Measurements from ENCODE around the gene ATP6V0A4. TPM values are rescaled to one million over a fixed set of nuclear protein-coding genes. Genes with fewer than 3 reads are reported as not detected.
A peak's percentile ranks its signal among the peaks of the same experiment; 100 is the strongest.

Gene ATP6V0A4
- total and polyA plus RNA-seq, 2 of the 13 experiments (the other 11 are each of a cell fraction or from before 2014, with no cell fraction given): 0.24 to 0.25 TPM

GRCh38 chr7:138752518-138753149 lies 45.4 kb downstream of the ATP6V0A4 start (continued):
- TF ChIP-seq, protein P1, sequence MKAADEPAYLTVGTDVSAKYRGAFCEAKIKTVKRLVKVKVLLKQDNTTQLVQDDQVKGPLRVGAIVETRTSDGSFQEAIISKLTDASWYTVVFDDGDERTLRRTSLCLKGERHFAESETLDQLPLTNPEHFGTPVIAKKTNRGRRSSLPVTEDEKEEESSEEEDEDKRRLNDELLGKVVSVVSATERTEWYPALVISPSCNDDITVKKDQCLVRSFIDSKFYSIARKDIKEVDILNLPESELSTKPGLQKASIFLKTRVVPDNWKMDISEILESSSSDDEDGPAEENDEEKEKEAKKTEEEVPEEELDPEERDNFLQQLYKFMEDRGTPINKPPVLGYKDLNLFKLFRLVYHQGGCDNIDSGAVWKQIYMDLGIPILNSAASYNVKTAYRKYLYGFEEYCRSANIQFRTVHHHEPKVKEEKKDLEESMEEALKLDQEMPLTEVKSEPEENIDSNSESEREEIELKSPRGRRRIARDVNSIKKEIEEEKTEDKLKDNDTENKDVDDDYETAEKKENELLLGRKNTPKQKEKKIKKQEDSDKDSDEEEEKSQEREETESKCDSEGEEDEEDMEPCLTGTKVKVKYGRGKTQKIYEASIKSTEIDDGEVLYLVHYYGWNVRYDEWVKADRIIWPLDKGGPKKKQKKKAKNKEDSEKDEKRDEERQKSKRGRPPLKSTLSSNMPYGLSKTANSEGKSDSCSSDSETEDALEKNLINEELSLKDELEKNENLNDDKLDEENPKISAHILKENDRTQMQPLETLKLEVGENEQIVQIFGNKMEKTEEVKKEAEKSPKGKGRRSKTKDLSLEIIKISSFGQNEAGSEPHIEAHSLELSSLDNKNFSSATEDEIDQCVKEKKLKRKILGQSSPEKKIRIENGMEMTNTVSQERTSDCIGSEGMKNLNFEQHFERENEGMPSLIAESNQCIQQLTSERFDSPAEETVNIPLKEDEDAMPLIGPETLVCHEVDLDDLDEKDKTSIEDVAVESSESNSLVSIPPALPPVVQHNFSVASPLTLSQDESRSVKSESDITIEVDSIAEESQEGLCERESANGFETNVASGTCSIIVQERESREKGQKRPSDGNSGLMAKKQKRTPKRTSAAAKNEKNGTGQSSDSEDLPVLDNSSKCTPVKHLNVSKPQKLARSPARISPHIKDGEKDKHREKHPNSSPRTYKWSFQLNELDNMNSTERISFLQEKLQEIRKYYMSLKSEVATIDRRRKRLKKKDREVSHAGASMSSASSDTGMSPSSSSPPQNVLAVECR (CRISPR knock-in tag; IDR thresholded peaks at IDR 0.05; ENCODE audit: borderline replicate concordance): peak; percentile 40; the same call in 1 of the 2 replicates
- TF ChIP-seq ZNF136 (CRISPR knock-in tag; IDR thresholded peaks at IDR 0.05; ENCODE audit: low read depth) (no peak), SPEN (CRISPR knock-in tag; IDR thresholded peaks at IDR 0.05; ENCODE audit: low read depth) (no peak), MXI1 (IDR thresholded peaks at IDR 0.05; ENCODE audit: borderline replicate concordance, low read depth, low read length) (peak; percentile 71; the same call in 1 of the 3 replicates), NR2F2 (IDR thresholded peaks at IDR 0.05; ENCODE audit: borderline replicate concordance, low read depth) (peak; percentile 83), GATAD2A (CRISPR knock-in tag; IDR thresholded peaks at IDR 0.05) (peak; percentile 81), MED13 (CRISPR knock-in tag; IDR thresholded peaks at IDR 0.05) (no peak), NR2F1 (CRISPR knock-in tag; IDR thresholded peaks at IDR 0.05) (peak; percentile 74 to 78; a peak in 3 of 4 replicates), MTERF4 (CRISPR knock-in tag; IDR thresholded peaks at IDR 0.05) (no peak), ZMYM3 (CRISPR knock-in tag; IDR thresholded peaks at IDR 0.05) (peak; percentile 11; the same call in 1 of the 2 replicates), ZNF451 (CRISPR knock-in tag; IDR thresholded peaks at IDR 0.05) (no peak), ZNF605 (CRISPR knock-in tag; IDR thresholded peaks at IDR 0.05) (0 out of 2 replicates have a peak, but pooled peaks have one; percentile 38), CREM (IDR thresholded peaks at IDR 0.05) (no peak; the same call in 1 of the 2 replicates), CREM (CRISPR knock-in tag; IDR thresholded peaks at IDR 0.05) (no peak), IKZF5 (CRISPR knock-in tag; IDR thresholded peaks at IDR 0.05) (0 out of 2 replicates have a peak, but pooled peaks have one; percentile 52), XRCC5 (optimal IDR thresholded peaks at IDR 0.05; ENCODE audit: low read length) (peak; percentile 73), ZSCAN29 (CRISPR knock-in tag; conservative IDR thresholded peaks at IDR 0.05) (no peak), KDM1A (CRISPR knock-in tag; IDR thresholded peaks at IDR 0.05) (peak; percentile 26; the same call in 1 of the 2 replicates), MTA3 (CRISPR knock-in tag; IDR thresholded peaks at IDR 0.05) (no peak), FOXA1 (IDR thresholded peaks at IDR 0.05) (no peak), FOXA1 (CRISPR knock-in tag; IDR thresholded peaks at IDR 0.05) (peak; percentile 25; the same call in 1 of the 2 replicates), CEBPB (IDR thresholded peaks at IDR 0.05; ENCODE audit: borderline replicate concordance, low read depth, low read length) (no peak), TCF7L2 (IDR thresholded peaks at IDR 0.05; ENCODE audit: low read depth, low read length) (no peak)
- TF ChIP-seq, protein P2, sequence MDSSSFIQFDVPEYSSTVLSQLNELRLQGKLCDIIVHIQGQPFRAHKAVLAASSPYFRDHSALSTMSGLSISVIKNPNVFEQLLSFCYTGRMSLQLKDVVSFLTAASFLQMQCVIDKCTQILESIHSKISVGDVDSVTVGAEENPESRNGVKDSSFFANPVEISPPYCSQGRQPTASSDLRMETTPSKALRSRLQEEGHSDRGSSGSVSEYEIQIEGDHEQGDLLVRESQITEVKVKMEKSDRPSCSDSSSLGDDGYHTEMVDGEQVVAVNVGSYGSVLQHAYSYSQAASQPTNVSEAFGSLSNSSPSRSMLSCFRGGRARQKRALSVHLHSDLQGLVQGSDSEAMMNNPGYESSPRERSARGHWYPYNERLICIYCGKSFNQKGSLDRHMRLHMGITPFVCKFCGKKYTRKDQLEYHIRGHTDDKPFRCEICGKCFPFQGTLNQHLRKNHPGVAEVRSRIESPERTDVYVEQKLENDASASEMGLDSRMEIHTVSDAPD (CRISPR knock-in tag; IDR thresholded peaks at IDR 0.05): peak; percentile 55; the same call in 1 of the 2 replicates

All from HepG2 (cell line).